Activated CD8-positive, alpha-beta memory T cell treated with anti-CD3 and anti-CD28 coated beads, Interleukin-2, amount 10 ng/mL, durations not matched to agents 7 days and 5 days (primary cell): ENCODE data around the gene PARL. TPM values are rescaled to one million over a fixed set of nuclear protein-coding genes. Genes with fewer than 3 reads are reported as not detected.

Source experiments
- ATAC-seq: fragments of 150-1000 bp; cut with Tn5 transposase; one replicate; pipeline ENCODE4 v1.10.0; 2021; ENCODE audit warnings: moderate library complexity
- CTCF ChIA-PET: fragments of 350-600 bp; sonication (Branson Sonifier 250); formaldehyde crosslinking; loops from one replicate; lab custom pipeline; 2021; ENCODE audit warnings: antibody characterized with exemption; lab: Charles Lee
- DNase-seq: peaks from one replicate; pipeline ENCODE4 v3.0.0-alpha.2; 2020
- H3K27ac Mint-ChIP-seq: one replicate; pipeline ENCODE4 v1.8.0; 2021; ENCODE audit warnings: mild to moderate bottlenecking, mixed read lengths
- H3K27me3 Mint-ChIP-seq: one replicate; pipeline ENCODE4 v1.8.0; 2021; ENCODE audit warnings: mixed read lengths
- H3K36me3 Mint-ChIP-seq: one replicate; pipeline ENCODE4 v1.8.0; 2021; ENCODE audit warnings: mild to moderate bottlenecking, mixed read lengths
- H3K4me1 Mint-ChIP-seq: one replicate; pipeline ENCODE4 v1.8.0; 2021; ENCODE audit warnings: mixed read lengths
- H3K4me3 Mint-ChIP-seq: one replicate; pipeline ENCODE4 v1.8.0; 2021; ENCODE audit warnings: mild to moderate bottlenecking, moderate library complexity, mixed read lengths
- H3K9me3 Mint-ChIP-seq: one replicate; pipeline ENCODE4 v1.8.0; 2022; ENCODE audit warnings: low read depth, mixed read lengths
- total RNA-seq, 2 experiments: library from RNA; stranded (reverse); gene quantifications; one replicate each; pipeline ENCODE4 v1.2.3, GENCODE V29; 2021

PARL gene
- total RNA-seq, 2 experiments from 2014 or later, result 48.2 to 62.3 TPM

- no peak for DNase-seq
- H3K4me3 Mint-ChIP-seq, result no peak overlapping the region
- CTCF ChIA-PET, result no interaction called here
- no peaks in the 10 kb centered on the region for H3K27me3 Mint-ChIP-seq
- H3K4me1 Mint-ChIP-seq, result no peaks in the 10 kb centered on the region
- H3K9me3 Mint-ChIP-seq, result no peaks in the 10 kb centered on the region
- ATAC-seq, result no peak
- H3K27ac Mint-ChIP-seq, result no peak overlapping the region
- H3K36me3 Mint-ChIP-seq, result no peaks in the 10 kb centered on the region
Measured at GRCh38 chr3:183913580-183913920, 28.9 kb upstream of the PARL start.

- CTCF ChIA-PET, result no interaction called here
- H3K27ac Mint-ChIP-seq, result no peak overlapping the region
- ATAC-seq (no peak), DNase-seq (no peak)
- H3K27me3 Mint-ChIP-seq, result no peaks in the 10 kb centered on the region
- H3K36me3 Mint-ChIP-seq, result no peaks in the 10 kb centered on the region
- no peaks in the 10 kb centered on the region for H3K4me1 Mint-ChIP-seq
- H3K4me3 Mint-ChIP-seq, result no peak overlapping the region
- no peaks in the 10 kb centered on the region for H3K9me3 Mint-ChIP-seq
Measured at GRCh38 chr3:183912895-183913579, 28.4 kb upstream of the PARL start.

DNA sequence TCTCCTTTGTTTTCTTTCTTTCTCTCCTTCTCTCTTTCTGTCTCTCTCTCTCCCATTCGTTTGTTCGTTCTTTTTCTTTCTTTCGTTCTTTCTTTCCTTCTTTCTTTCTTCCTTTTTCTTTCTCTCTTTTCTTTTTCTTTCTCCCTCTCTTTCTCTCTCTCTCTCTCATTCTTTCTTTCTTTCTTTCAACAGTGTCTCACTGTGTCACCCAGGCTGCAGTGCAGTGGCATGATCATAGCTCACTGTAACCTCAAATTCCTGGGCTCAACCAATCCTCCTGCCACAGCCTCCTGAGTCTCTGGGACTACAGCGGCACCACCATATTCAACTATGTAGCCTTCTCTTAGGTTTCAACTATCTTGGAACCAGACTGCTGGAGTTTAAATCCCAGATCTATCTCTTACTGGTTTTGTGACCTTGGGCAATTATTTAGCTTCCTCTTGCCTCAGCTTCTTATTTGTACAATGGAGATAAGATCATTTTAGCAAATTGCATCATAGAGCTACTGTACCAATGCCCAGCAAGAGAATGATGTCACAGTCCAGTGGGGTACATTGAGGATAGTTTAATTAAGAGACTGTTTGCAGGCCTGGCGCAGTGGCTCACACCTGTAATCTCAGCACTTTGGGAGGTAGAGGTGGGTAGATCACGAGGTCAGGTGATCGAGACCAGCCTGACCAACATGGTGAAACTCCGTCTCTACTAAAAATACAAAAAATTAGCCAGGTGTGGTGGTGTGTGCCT lies 27.3 kb upstream of the PARL start:
- Mint-ChIP-seq H3K9me3 (no peaks in the 10 kb centered on the region), H3K4me1 (no peaks in the 10 kb centered on the region), H3K36me3 (no peaks in the 10 kb centered on the region), H3K27ac (no peak overlapping the region), H3K27me3 (no peaks in the 10 kb centered on the region), H3K4me3 (no peak overlapping the region)
- no peak for DNase-seq
- no peak for ATAC-seq
- CTCF ChIA-PET, result no interaction called here

GRCh38 chr3:183911087-183911486 lies 26.4 kb upstream of the PARL start:
- no peaks in the 10 kb centered on the region for H3K4me1 Mint-ChIP-seq
- CTCF ChIA-PET, result no interaction called here
- no peak for DNase-seq
- H3K27me3 Mint-ChIP-seq, result no peaks in the 10 kb centered on the region
- no peak overlapping the region for H3K27ac Mint-ChIP-seq
- H3K36me3 Mint-ChIP-seq, result no peaks in the 10 kb centered on the region
- H3K4me3 Mint-ChIP-seq, result no peak overlapping the region
- H3K9me3 Mint-ChIP-seq, result no peaks in the 10 kb centered on the region
- no peak for ATAC-seq

DNA sequence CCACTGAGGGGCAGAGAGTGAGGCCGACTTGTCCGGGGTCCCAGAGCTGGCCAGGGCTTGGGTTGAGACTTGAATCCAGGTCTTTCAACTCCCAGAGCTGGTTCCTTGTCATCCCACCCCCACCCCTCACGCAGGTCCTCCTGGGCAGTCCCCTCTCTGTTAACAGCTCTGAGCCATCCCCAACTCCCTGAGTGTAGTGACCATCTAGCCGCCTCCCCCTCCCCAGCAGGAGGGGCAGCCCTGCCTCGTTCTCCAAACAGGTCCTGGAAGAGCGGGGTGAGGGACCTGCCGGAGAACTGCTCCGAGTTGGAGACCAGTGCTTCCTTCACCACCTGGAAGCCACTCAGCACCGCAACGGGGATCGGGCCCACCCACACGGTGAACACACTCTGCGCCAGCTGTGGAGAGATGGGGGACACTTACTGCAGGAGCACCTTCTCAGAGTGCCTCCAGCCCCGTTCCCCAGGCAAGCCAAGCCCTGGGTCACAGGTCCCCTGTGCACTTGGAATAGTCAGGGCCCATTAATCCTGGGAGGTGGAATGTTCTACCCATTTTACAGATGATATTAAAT lies 24.4 kb upstream of the PARL start:
- ATAC-seq (no peak), DNase-seq (no peak)
- H3K9me3 Mint-ChIP-seq, result no peaks in the 10 kb centered on the region
- H3K27ac Mint-ChIP-seq, result no peak overlapping the region
- no peak overlapping the region for H3K4me3 Mint-ChIP-seq
- CTCF ChIA-PET, result interaction anchor here (1.3 kb wide), 1 partner anchor 109 kb away, joined by 4 read pairs; the partner anchor contains the start of gene ABCC5
- H3K4me1 Mint-ChIP-seq, result no peaks in the 10 kb centered on the region
- no peaks in the 10 kb centered on the region for H3K36me3 Mint-ChIP-seq
- H3K27me3 Mint-ChIP-seq, result no peaks in the 10 kb centered on the region

DNA sequence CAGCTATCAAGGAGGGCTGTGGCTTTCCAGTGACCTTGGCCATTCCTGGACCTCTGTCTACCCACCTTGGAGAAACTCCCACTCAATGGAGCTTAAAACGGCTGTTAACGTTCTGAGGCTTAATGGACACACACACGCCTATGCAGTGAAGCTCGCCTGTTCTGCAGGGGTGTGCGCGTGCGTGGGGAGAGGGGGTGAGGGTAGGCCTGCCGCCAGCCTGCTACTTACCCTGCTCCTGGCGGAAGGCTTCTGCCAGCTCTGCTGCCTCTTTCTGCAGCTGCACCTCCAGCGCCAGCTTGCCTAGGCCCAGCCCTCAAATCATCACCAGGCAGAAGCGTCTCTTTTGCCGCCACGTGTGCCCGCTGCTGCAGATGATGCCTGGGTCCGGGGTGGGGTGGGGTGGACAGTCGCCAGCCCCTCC lies 23.2 kb upstream of the PARL start:
- CTCF ChIA-PET, result interaction anchor here (1.3 kb wide), 1 partner anchor 110 kb away, joined by 4 read pairs; the partner anchor contains the start of gene ABCC5
- H3K36me3 Mint-ChIP-seq, result no peaks in the 10 kb centered on the region
- ATAC-seq, result no peak
- H3K27me3 Mint-ChIP-seq, result no peaks in the 10 kb centered on the region
- H3K4me3 Mint-ChIP-seq, result no peak overlapping the region
- no peak for DNase-seq
- no peaks in the 10 kb centered on the region for H3K9me3 Mint-ChIP-seq
- no peaks in the 10 kb centered on the region for H3K4me1 Mint-ChIP-seq
- H3K27ac Mint-ChIP-seq, result no peak overlapping the region

GRCh38 chr3:183907176-183907575 lies 22.5 kb upstream of the PARL start:
- Mint-ChIP-seq H3K36me3 (no peaks in the 10 kb centered on the region), H3K9me3 (no peaks in the 10 kb centered on the region), H3K4me3 (no peak overlapping the region), H3K27me3 (no peaks in the 10 kb centered on the region), H3K4me1 (no peaks in the 10 kb centered on the region), H3K27ac (no peak overlapping the region)
- no peak for DNase-seq
- ATAC-seq, result no peak
- CTCF ChIA-PET, result no interaction called here

- DNase-seq, result no peak
- Mint-ChIP-seq H3K9me3 (no peaks in the 10 kb centered on the region), H3K27me3 (no peaks in the 10 kb centered on the region), H3K36me3 (no peaks in the 10 kb centered on the region), H3K27ac (no peak overlapping the region), H3K4me3 (no peak overlapping the region), H3K4me1 (no peaks in the 10 kb centered on the region)
- CTCF ChIA-PET, result interaction anchor here (1.2 to 1.5 kb wide), 2 partner anchors 11 to 22 kb away, joined by 3 read pairs; partner anchors contain the start of gene PARL
- no peak for ATAC-seq
Measured at GRCh38 chr3:183906234-183906921, 21.7 kb upstream of the PARL start.

GRCh38 chr3:183904833-183905780 lies 20.4 kb upstream of the PARL start:
- Mint-ChIP-seq H3K4me3 (no peak overlapping the region), H3K4me1 (no peaks in the 10 kb centered on the region), H3K36me3 (no peaks in the 10 kb centered on the region), H3K27ac (no peak overlapping the region), H3K9me3 (no peaks in the 10 kb centered on the region), H3K27me3 (no peaks in the 10 kb centered on the region)
- ATAC-seq, result no peak
- CTCF ChIA-PET, result interaction anchor here (0.6 to 1.5 kb wide), 5 partner anchors 10 to 315 kb away, joined by 3 to 6 read pairs (median 3); partner anchors contain the start of gene PARL
- no peak for DNase-seq

- Mint-ChIP-seq H3K27ac (no peak overlapping the region), H3K9me3 (no peaks in the 10 kb centered on the region), H3K4me3 (no peak overlapping the region), H3K36me3 (no peaks in the 10 kb centered on the region), H3K27me3 (peaks cover 15% of the 10 kb centered on the region), H3K4me1 (peaks cover 3% of the 10 kb centered on the region)
- ATAC-seq, result no peak
- CTCF ChIA-PET, result interaction anchor here (0.9 to 5.0 kb wide), 8 partner anchors 10 to 391 kb away, joined by 3 to 35 read pairs (median 3); partner anchors contain the start of genes ABCC5, EEF1AKMT4 and PARL
- DNase-seq, result no peak
Measured at GRCh38 chr3:183898028-183898431, 13.3 kb upstream of the PARL start.

GRCh38 chr3:183897606-183898005 lies 12.9 kb upstream of the PARL start:
- Mint-ChIP-seq H3K27ac (no peak overlapping the region), H3K4me1 (peaks cover 3% of the 10 kb centered on the region), H3K36me3 (no peaks in the 10 kb centered on the region), H3K9me3 (no peaks in the 10 kb centered on the region), H3K27me3 (peaks cover 18% of the 10 kb centered on the region), H3K4me3 (no peak overlapping the region)
- no peak for DNase-seq
- no peak for ATAC-seq
- CTCF ChIA-PET, result interaction anchor here (1.0 to 5.0 kb wide), 9 partner anchors 9 to 392 kb away, joined by 3 to 35 read pairs (median 3); partner anchors contain the start of genes ABCC5, EEF1AKMT4 and PARL

GRCh38 chr3:183896610-183897009 lies 11.9 kb upstream of the PARL start:
- no peak for ATAC-seq
- CTCF ChIA-PET, result interaction anchor here (0.6 to 5.0 kb wide), 12 partner anchors 11 to 618 kb away, joined by 3 to 35 read pairs (median 4); partner anchors contain the start of genes ABCC5, EEF1AKMT4, EIF2B5 and PARL
- H3K36me3 Mint-ChIP-seq, result no peaks in the 10 kb centered on the region
- H3K27me3 Mint-ChIP-seq, result peaks cover 19% of the 10 kb centered on the region
- H3K27ac Mint-ChIP-seq, result no peak overlapping the region
- no peak for DNase-seq
- no peaks in the 10 kb centered on the region for H3K9me3 Mint-ChIP-seq
- H3K4me1 Mint-ChIP-seq, result peaks cover 3% of the 10 kb centered on the region
- no peak overlapping the region for H3K4me3 Mint-ChIP-seq
